Measurements from ENCODE around the gene GUF1. TPM values are rescaled to one million over a fixed set of nuclear protein-coding genes. Genes with fewer than 3 reads are reported as not detected.
A peak's percentile ranks its signal among the peaks of the same experiment; 100 is the strongest.

Gene GUF1
- total and polyA plus RNA-seq, 10 of the 15 experiments (the other 5 are each of a cell fraction or from before 2014, with no cell fraction given), result 5.8 to 37.1 (median 24.8) TPM

DNA sequence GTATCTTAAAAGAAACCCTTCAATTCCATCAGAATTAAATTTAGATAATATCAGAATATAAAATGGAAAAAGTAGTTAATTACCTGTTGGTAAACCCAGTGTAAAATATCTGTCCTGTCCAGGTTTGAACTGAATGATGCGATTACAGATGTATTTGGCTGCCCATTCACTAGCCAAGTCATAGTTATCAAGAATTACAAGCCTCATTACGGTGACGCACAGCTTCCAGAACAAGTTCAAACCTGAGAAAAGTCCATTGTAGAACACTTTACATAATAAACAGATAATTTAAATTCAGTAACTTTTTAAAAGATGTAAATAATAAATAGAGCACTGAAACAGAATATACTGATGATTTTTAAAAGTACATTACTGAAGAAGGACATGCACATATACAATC lies 43.8 kb downstream of the GUF1 start:
- no peak for FAIRE-seq

More for the DNA sequence above, 43.8 kb downstream of the GUF1 start:
- no peaks in the 10 kb centered on the region for H3K27me3 ChIP-seq (replicated peaks in 1 of 2; ENCODE audit: control insufficient read depth in 2 of 2, insufficient read depth in 2 of 2, low read length in 1 of 2)
- in situ Hi-C loops (cut with MboI) (no loop called here), intact Hi-C loops (cut with micrococcal nuclease; ENCODE audit: unreplicated experiment) (no loop called here)
- WGBS (ENCODE audit: insufficient coverage, insufficient replicate concordance, low lambda C conversion rate, missing lambda C conversion rate), result 97% methylated on average over 3 of the region's 3 CpGs
- ChIA-PET CTCF (no interaction called here), POLR2A (no interaction called here), SMC1A (ENCODE audit: uncharacterized antibody, unreplicated experiment) (no interaction called here), RAD21 (ENCODE audit: unreplicated experiment) (no interaction called here)
- no peak overlapping the region for H3K4me3 ChIP-seq
- H2AFZ ChIP-seq (ENCODE audit: control insufficient read depth, low read depth, low read length), result no peak overlapping the region
- no peak overlapping the region for H3K9ac ChIP-seq (ENCODE audit: control insufficient read depth, insufficient read depth, low read length)
- H3K4me2 ChIP-seq (ENCODE audit: control insufficient read depth, insufficient read depth), result 0 out of 2 replicates have a peak overlapping the region, but pooled peaks have one; percentile 9
- H3K27ac ChIP-seq (ENCODE audit: control insufficient read depth, insufficient read depth), result no peak overlapping the region
- no peak for TF ChIP-seq CREM (IDR thresholded peaks at IDR 0.05; ENCODE audit: low read depth)
- TF ChIP-seq CBFB (IDR thresholded peaks at IDR 0.05; ENCODE audit: low read depth), result no peak
- TF ChIP-seq, protein P1, sequence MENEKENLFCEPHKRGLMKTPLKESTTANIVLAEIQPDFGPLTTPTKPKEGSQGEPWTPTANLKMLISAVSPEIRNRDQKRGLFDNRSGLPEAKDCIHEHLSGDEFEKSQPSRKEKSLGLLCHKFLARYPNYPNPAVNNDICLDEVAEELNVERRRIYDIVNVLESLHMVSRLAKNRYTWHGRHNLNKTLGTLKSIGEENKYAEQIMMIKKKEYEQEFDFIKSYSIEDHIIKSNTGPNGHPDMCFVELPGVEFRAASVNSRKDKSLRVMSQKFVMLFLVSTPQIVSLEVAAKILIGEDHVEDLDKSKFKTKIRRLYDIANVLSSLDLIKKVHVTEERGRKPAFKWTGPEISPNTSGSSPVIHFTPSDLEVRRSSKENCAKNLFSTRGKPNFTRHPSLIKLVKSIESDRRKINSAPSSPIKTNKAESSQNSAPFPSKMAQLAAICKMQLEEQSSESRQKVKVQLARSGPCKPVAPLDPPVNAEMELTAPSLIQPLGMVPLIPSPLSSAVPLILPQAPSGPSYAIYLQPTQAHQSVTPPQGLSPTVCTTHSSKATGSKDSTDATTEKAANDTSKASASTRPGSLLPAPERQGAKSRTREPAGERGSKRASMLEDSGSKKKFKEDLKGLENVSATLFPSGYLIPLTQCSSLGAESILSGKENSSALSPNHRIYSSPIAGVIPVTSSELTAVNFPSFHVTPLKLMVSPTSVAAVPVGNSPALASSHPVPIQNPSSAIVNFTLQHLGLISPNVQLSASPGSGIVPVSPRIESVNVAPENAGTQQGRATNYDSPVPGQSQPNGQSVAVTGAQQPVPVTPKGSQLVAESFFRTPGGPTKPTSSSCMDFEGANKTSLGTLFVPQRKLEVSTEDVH (IDR thresholded peaks at IDR 0.05; ENCODE audit: low read depth, partially characterized antibody), result no peak
- no peak for TF ChIP-seq TBL1XR1 (IDR thresholded peaks at IDR 0.05; ENCODE audit: low read depth, low read length)
- TF ChIP-seq CHD1 (IDR thresholded peaks at IDR 0.05; ENCODE audit: low read depth, low read length), result no peak
- TF ChIP-seq ZBED1 (IDR thresholded peaks at IDR 0.05; ENCODE audit: borderline replicate concordance), result no peak
- TF ChIP-seq YBX1 (IDR thresholded peaks at IDR 0.05), result no peak
- no peak for TF ChIP-seq ATF7 (IDR thresholded peaks at IDR 0.05; ENCODE audit: low read depth)
- peaks cover 59% of the 10 kb centered on the region for H3K79me2 ChIP-seq (ENCODE audit: control insufficient read depth, insufficient read depth, low read length)
- no TSS peak for BruUV-seq (replicated peaks)
- no peaks in the 10 kb centered on the region; the same call in 1 of the 2 replicates for H3K4me1 ChIP-seq (ENCODE audit: control insufficient read depth, insufficient read depth, low read length)
- ATAC-seq (no peak), DNase-seq (ENCODE audit: low read depth, low spot score) (no peak)
- H3K36me3 ChIP-seq (ENCODE audit: control insufficient read depth in 2 of 2, insufficient read depth in 2 of 2, low read length in 1 of 2), result no peaks in the 10 kb centered on the region; a peak in 2 of 4 replicates
- no peaks in the 10 kb centered on the region for H3K9me3 ChIP-seq (replicated peaks; ENCODE audit: control insufficient read depth, insufficient read depth, low read length)
- H4K20me1 ChIP-seq (ENCODE audit: control insufficient read depth, insufficient read depth), result no peaks in the 10 kb centered on the region
